T-helper 1 cell (primary cell): ENCODE measurements around the gene AK2.
A peak's percentile ranks its signal among the peaks of the same experiment; 100 is the strongest.

Experiments used
- DNase-seq, 5 donors: peaks; one replicate each; pipeline ENCODE4 v3.0.0-alpha.2; 2012 to 2020

The AK2 gene

GRCh38 chr1:32969566-32969965 lies 67.1 kb downstream of the AK2 start:
- DNase-seq = no peak

GRCh38 chr1:32967888-32968568 lies 68.7 kb downstream of the AK2 start:
- no peak for DNase-seq

- DNase-seq = no peak
Measured at GRCh38 chr1:32966900-32967299, 69.8 kb downstream of the AK2 start.

GRCh38 chr1:32965251-32965747 lies 71.4 kb downstream of the AK2 start:
- no peak for DNase-seq

- peak; percentile 90 to 96 (median 93) for DNase-seq
Measured at GRCh38 chr1:32964461-32965250, 72.0 kb downstream of the AK2 start, which contains the start of gene RNF19B. Gene RNF19B, minus strand, starts transcription at chr1:32964809. Its CDS starts 124 bp downstream, at chr1:32964685.

- peak; percentile 40 to 66 (median 52) for DNase-seq
Measured at GRCh38 chr1:32963746-32964460, 72.8 kb downstream of the AK2 start.

- DNase-seq = peak in 1 of 5 donors; percentile 59
Measured at GRCh38 chr1:32962248-32962896, 74.3 kb downstream of the AK2 start.

GRCh38 chr1:32960819-32961355 lies 75.8 kb downstream of the AK2 start:
- DNase-seq = no peak

- DNase-seq = no peak
Measured at GRCh38 chr1:32960342-32960741, 76.3 kb downstream of the AK2 start.

GRCh38 chr1:32958827-32959226 lies 77.9 kb downstream of the AK2 start:
- DNase-seq = no peak
